HG03139 (cell line): ENCODE measurements around the gene RPL29.
A peak's percentile ranks its signal among the peaks of the same experiment; 100 is the strongest.
"Not testable (repeated sequence)": the region's sequence is repeated elsewhere in the genome, so short reads cannot be mapped to it uniquely, and the experiment has no call there.

Experiments used
- ATAC-seq: cut with Tn5 transposase; IDR thresholded peaks from one replicate; pipeline ENCODE4 v1.9.1; 2021; ENCODE audit not compliant: unreplicated experiment

RPL29 gene

DNA sequence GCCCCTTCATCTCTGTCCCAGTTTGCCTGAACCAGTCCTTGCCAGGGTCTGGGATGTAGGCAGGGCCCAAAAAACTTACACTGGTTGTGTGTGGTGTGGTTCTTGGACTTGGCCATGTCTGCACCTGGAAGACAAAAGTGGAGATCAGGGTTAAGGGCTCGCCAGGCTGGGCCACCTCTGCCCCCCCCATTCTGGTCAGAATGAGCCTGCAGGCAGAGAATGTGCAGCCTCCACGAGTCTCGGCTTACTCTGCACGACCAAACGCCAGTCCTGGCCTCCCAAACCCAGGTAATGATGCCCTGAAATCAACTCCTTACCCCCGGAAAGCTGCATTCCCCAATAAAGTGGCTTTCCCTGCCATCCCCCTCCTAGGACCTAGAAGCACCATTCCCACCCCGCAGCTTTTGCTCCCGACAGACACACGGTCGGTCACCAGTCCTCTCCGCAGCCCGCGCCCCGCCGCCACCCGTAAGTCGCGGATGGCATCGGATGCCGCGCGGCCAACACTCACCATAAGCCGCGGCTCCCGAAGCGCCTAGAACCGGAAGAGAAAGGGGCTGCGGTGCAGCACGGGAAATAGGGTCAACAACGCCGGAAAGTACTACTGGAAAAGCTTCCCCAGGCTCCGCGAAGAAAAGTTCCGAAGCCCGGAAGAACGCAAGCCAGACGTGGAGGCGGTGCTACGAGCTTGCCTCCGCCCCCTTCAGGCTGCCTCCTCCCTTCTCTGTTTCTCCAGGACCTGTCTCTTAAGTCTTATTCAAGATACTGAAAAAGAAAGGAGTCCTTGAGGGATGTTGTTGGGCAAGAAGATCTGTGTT, at the start of gene RPL29:
RPL29 (minus strand) TSS at position 550 of the 818 bp plus-strand sequence; CDS start at position 116, 434 bp downstream.
- peak; percentile 75 for ATAC-seq

DNA sequence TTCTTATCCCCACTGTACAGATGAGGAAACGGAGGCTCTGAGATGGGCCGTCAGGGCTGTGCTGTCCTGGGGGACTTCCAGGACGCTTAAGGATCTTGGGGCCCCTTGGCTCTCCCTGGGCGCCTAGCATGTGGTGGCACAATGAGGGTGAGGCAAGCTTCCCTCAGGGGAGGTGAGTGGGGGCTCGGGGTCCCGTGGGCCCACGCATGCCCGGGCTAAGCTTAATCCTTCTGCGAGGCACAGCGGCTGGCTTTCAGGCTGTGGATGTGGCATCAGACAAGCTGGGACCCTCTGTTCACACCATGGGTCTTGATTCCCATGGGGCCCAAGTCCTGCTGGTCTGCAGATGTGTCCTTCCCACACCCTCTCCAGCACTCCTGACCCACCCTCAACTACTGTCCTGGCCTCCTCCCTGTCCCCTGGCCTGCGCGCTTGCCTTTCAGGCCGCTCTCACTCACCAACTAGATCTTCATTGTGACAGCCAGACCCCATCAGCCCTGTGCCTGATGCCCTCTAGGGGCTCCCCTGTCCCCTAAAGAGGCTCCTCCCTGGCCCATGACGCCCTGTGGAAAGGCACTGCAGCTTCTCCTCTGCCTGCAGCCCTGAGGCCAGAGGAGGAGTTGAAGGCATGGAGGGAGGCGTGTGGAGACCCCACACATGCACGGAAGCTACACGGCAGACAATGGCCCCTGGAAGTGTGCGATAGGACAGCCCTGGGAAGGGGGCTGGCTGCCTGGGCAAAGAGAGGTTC, 49.3 kb upstream of the RPL29 start:
- no peak for ATAC-seq

DNA sequence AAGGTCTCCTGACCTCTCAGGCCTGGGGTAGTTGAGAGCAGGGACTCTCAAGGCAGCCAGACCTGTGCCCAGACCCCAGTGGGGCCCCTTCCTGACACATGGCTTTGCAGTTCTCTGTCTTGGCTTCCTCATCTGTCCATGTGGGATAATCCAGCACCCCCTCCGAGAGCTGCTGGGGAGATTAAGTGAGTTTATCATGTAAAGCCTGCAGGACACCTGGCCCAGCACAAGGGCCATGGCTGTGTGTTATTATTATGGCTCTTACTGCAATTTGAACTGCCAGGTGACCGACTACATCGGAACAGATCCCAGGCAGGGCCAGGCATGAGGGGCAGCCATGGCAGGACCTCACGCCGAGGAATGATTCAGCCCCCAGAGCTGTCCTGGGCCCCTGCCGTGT, 48.1 kb upstream of the RPL29 start:
- no peak for ATAC-seq

DNA sequence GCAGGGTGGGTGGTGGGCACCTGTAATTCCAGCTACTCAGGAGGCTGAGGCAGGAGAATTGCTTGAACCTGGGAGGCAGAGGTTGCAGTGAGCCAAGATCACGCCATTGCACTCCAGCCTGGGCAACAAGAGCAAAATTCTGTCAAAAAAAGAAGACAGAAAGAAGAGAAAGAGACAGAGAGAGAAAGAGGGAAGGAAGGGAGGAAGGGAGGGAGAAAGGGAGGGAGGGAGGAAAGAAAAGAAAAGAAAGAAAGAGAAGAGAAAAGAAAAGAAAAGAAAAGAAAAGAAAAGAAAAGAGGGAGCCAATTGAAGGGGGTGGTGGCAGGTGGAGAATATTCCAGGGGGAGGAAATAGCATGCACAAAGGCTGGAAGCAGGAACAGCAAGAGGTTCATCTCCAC, 47.3 kb upstream of the RPL29 start:
- ATAC-seq: not testable (repeated sequence)

DNA sequence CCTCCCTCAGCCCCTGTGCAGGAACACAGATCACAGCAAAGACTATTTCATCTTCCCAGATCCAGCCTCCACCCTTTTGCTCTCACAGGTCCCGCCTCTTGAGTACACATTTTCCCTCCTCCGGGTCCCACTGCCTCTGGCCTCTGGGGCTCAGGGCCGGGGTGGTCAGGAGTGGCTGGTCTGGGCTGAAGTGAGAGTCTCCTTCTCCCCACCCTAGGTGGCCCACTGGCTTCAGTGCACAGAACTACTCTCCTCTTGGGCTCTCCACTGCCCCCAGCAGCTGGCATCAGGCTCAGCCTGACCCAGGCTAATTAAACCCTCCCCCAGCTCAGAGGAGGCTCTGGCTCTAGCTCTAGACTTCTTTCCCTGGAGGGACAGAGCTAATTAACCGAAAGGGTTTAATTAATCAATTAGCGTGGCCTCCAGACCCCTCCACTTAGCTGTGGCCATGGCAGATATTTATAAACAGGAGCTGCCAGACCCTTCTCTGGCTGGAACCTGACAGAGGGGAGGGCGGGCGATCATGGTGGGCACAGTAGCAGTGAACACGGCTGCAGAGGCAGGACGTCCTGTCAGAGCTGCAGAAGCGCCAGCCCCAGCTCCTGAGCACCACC, 45.5 kb upstream of the RPL29 start:
- no peak for ATAC-seq

DNA sequence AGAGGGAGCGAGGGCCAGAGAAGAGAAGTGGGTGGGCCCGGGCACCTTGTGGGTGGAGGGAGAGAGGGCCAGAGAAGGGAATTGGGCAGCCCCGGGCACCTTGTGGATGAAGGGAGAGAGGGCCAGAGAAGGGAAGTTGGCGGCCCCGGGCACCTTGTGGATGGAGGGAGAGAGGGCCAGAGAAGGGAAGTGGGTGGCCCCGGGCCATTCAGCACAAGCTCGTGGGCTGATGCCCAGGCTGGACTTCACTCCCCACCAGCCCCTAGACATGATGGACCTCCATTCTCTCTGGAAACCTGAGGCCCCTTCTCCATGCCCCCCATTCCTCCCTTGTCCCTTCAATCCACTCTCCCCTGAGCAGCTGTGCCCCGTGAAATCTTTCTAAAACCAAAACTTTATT, 44.9 kb upstream of the RPL29 start:
- ATAC-seq: no peak

DNA sequence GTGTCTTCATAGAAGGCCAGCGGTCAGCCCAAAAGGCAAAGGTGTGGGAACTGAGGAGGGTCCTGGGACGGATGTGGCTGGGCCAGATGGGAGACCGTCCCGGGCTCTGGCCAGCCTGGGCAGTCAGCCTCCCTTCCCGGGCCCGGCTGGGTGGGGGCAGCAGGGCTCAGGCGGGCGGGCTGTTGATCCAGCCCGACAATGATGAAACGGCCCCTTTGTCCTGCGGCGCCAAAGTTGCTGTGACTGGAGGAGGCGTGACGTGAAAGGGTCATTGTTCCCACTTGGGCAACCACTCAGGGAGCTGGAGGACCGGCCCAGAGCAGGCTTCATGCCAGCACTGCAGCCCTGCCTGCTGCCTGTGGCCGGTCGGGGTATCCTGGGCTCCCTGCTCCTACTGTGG, 44.2 kb upstream of the RPL29 start:
- no peak for ATAC-seq

DNA sequence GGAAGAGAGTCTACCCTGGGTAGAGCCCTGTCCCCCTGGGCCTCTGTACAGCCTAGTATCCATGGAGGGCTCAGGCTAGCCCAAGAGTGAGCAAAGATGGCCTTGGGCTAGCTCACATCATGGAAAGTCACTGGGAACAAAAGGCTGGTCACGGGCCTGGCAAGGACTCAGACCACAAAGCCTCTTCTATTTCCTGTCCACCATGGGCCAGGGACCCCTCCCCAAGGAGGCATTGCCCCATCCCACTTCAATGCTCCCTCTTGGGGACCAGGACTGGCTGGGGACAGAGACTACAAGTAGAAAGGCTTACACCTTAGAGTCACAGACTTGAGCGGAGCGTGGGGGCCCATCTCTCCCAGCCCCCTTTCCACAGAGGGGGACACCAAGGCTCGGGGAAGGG, 43.7 kb upstream of the RPL29 start:
- no peak for ATAC-seq

DNA sequence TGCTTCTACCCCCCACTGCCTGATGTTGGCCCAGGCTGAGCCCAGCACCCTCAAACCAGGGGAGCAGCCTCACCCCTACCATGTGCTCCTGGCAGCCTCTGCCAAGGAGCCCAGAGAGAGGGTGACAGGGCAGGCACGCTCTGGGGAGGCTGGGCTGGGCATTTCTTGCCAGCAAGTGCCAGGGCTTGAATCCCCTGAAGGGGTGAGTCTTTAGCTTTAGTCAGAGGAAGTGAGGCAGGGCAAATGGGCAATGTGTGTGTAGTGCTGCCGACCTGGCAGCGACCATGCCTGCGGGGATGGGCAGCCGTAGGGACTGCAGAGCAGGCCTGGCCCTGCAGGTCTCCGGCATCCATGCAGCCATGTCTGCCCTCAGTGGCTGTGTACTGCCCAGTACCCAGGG, 42.5 kb upstream of the RPL29 start:
- ATAC-seq: no peak

DNA sequence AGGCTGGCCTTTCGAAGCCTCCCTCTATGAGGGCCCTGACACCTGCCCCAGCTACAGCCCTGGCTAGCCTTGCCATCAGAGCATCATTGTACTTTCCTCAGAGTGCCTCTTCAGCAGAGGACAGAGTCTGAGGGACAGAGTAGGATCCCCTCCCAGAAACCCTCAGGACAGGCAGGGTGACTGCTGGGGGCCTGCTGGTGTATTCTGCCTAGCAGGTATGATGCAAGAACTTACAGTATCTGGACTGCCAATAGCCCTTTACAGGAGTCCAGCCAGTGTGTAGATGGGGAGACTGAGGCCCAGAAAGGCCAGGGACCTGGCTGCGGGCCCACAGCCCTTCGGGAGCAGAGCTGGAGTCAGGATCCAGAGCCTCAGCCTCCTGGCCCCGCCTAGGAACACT, 41.6 kb upstream of the RPL29 start:
- no peak for ATAC-seq

DNA sequence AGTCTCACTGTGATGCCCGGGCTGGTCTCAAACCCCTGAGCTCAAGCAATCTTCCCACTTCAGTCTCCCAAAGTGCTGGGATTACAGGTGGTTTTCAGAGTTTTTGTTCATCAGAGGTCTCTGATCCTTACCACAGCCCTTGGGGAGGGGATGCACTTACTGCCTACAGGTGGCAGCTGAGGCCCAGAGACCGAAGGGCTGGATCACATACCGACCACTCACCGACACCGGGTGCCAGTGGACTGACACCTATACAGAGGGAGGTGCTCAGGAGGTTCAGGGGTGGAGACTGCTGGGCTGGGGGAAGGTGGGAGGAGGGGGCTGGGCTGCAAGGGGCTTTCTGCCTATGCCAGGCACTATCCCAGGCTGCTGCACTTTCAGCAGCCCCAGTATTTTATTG, 41.1 kb upstream of the RPL29 start:
- no peak for ATAC-seq

DNA sequence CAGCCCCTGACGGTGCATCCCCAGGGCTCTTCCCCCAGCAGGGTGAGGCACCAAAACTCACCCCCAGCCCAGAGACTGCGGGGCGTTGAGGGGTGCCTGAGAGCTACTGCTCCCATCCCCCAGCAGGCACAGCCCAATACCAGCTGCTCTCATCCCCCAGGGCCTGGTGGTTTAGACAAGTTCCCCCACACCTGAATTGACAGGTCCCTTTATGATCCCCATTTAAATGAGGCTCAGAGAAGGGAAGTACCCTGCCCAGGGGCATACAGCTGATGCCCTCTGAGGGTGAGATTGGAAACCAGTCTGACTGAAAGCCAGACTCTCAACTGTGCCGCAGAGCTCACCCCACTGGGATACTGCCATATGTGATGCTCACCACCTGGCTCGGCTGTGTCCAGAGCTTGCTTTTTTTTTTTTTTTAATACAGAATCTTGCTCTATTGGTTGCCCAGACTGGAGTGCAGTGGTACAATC, 40.6 kb upstream of the RPL29 start:
- ATAC-seq: no peak

DNA sequence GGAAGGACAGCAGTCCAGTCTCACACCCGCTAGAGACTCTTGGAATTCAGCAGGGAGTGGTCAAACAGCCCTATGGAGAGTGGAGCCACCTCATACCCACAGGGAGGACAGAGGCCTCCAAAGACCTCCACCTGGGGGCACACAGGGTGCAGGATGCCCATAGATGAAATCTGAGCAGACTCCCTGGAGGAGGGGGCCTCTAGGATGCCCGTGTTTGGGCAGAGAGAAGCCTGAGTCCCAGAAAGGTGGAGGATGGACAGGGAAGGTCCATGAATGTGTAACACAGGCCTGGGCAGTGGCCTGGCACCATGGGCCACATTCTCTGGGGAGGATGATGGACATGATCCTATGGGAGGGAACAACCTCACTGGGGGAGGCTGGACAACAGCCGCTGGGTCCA, 39.0 kb upstream of the RPL29 start:
- no peak for ATAC-seq

DNA sequence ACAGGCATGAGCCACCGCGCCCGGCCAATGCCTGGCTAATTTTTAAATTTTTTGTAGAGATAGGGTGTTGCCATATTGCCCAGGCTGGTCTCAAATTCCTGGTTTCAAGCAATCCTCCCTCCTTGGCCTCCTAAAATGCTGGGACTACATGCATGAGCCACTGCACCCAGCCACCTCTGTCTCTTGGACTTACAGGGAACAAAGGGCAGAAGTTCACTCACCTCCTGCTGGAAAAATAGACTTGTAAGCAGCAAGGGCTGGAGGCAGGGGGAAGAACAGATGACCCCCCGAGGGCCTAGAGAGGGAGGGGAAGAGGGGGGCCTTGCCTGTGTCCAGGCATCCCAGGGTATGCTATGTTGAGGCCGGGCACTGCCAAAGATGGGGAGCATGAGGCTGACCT, 38.5 kb upstream of the RPL29 start:
- no peak for ATAC-seq

DNA sequence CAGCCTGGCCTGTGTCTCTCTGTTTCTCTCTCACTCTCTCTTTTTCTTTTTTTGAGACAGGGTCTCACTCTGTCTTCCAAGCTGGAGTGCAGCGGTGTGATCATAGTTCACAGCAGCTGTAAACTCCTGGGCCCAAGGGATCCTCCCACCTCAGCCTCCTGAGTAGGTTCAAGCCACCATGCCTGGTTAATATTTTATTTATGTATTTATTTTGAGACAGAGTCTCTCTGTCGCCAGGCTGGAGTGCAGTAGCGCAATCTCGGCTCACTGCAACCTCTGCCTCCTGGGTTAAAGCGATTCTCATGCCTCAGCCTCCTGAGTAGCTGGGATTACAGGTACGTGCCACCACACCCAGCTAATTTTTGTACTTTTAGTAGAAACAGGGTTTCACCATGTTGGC, 38.1 kb upstream of the RPL29 start:
- not testable (repeated sequence) for ATAC-seq

DNA sequence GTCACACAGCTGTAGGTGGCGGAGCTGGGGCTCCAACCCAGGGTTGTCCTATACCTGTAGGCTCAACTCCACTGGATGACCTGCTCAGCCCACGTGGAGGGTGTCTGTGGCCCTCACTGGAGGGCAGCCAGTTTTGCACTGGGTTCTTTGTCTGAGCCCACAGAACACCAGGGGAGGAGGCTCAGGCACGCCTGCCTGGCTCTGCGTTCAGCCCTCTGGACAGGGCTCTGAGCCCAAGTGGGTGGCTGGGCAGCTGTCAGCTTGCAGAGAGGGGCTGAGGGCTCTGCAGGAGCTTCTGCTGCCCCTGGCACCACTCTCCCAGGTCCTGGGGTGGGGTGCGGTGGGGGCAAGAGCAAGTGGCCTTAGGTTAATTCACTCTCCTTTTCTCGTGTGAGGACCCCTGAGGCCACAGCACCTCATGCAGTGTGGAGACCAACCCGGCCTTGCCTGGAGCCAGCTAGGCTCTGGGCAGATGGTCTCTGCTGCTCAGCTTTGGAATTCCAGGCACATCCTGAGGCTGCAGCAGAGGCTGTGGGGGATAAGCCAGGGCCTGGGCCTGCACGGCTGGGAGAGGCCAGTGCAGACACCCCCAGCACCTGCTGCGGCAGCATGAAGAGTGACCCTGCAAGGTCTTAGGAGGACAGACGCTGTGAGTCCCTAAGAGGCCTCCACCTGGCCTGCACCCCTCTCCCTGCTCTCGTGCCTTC, 37.2 kb upstream of the RPL29 start:
- no peak for ATAC-seq

DNA sequence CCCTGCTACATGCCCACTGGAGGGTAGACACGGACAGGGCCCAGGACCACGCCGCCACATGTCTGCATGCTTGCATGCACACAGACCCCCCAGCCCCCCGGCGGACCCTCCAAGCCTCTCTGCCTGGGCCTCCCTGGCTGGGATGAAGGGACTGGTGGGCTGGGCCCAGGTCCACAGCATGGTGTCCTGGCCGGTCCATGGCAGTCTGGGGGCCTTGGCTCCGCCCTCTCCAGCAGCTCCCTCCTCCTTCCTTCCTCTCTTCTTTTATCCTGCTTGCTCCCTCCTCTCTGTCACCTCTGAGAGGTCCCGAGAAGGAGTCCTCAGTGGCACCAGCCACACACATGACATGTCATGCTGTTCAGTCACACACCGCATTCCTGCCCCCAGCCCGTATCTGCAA, 36.2 kb upstream of the RPL29 start:
- ATAC-seq: no peak

DNA sequence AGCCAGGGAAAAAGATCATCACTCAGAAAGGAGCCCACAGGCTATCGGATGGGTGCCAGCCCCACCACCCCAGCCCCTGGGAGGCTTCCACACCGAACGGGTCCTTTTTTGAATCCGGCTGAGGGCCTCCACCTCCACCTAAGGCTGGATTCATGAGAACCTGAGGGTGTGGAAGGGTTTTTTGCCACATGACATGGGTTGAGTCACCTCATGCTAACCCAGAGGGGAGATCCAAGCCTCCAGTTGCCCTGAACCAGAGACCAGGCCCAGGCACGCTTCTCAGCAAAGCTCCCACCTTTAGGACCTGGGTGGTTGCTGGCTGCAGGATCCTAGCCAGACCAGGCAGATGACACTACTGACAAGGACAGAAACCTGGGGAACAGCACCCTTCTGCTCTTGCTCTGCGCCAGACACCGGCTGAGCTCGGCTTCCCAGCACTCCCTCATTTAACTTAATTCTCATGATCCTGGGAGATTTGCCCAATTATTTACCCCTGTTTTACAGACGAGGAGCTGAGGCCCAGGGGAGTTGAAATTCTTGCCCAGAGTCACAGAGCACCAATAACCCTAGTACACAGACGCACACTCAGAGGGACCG, 35.1 kb upstream of the RPL29 start:
- no peak for ATAC-seq

DNA sequence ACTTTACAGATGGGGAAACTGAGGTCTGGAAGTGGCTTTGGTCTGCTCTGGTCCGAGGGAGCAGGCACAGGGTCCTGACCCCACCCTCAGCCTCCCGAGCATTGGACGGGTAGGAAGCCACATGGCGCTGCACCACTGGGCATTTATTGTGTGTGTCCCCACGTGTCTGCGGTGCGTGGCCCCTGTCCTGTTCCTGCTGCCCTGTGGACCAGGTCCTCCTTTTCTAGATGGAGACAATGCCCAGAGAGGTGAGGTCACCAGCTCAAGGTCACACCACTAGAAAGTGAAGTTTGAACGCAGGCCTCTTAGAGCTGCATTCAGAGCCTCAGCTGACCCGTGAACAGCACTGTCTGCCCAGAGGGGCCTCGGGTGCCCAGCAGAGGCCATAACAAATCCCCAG, 33.8 kb upstream of the RPL29 start:
- no peak for ATAC-seq

DNA sequence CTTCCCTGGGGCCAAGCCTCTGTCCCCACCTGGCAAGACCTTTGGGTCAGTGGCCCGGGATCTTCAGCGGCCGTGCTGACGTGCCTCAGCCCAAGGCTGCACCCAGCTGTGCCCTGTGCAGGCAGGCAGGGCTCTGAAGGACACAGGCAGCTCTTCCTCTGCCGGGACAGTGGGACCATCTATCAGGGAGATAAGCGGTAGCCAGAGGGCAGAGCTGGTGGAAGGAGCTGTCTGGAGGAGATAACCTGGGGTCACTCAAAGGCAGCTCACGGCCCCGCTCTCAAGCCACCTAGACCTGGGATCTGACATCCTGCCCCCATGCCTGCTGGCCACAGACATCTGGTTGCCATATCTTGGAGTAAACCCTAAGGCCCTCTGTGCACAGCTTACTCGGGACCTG, 33.4 kb upstream of the RPL29 start:
- ATAC-seq: no peak

DNA sequence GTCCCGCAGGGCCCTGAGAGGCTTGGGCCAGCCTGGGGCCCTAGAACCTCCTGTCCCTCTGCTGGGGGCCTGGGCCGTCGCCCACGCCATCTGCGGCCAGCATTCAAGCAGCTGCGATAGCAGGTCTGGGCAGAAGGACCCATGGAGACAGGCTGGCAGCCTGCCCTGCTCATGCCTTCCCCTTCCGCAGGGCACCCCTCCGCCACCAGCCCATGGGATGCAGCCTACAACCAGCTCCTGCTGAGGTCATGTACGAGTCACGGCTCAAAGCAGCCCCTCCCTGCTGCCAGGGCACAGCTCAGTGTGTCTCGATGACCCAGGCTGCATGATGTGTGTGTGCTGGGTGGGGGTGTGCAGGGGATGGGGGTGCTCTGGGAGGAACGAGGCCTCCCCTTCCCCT, 32.9 kb upstream of the RPL29 start:
- no peak for ATAC-seq
